ENCODE data around the gene REXO1. TPM values are rescaled to one million over a fixed set of nuclear protein-coding genes. Genes with fewer than 3 reads are reported as not detected.

The REXO1 gene
- total and polyA plus RNA-seq, 2 of the 8 experiments (the other 6 are each of a cell fraction or from before 2014, with no cell fraction given) = 42.4 to 44.3 TPM

DNA sequence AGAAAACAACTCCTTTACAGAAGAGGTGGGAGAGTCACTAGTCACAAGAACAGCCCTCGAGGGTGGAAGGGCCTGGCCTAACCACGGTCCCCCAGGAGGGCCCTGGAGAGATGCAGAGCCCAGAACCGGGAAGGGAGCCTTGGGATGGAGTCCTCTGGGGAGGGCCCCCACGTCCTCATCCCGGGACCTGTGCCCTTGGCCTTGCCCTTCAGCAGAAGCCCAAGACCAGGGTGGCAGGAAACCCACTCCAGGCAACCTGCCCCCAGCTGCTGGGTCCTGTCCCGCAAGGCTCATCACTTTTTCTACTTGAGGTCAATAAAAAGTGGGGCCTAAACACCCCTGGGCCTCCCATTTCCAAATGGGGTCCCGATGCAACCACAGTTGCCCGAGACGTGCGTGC lies 33.9 kb downstream of the REXO1 start:
- peaks cover 8 to 32% (median 11%) of the 10 kb centered on the region in 4 experiments; a peak in 6 of 8 replicates for H3K36me3 ChIP-seq (ENCODE audit: control insufficient read depth in 2 of 4, insufficient read depth in 4 of 4, low read length in 3 of 4)
- H3K79me2 ChIP-seq (ENCODE audit: control insufficient read depth in 1 of 2, insufficient read depth in 2 of 2, low read length in 2 of 2) = no peaks in the 10 kb centered on the region
- H4K5ac ChIP-seq (ENCODE audit: insufficient read length, low read depth, low read length) = no peak overlapping the region
- H3K23me2 ChIP-seq (ENCODE audit: low read depth, low read length) = peaks cover 2% of the 10 kb centered on the region
- H3K9ac ChIP-seq (replicated peaks in 1 of 4; ENCODE audit: extremely low read depth in 1 of 4, low read depth in 3 of 4, low read length in 3 of 4) = 0 out of 7 replicates have a peak overlapping the region, but pooled peaks of 1 of the 4 experiments have one; percentile 28
- H3K27me3 ChIP-seq (replicated peaks in 1 of 4; ENCODE audit: control insufficient read depth in 3 of 4, extremely low read depth in 1 of 4, insufficient read depth in 3 of 4, low read length in 3 of 4) = peaks cover 0 to 3% (median 0%) of the 10 kb centered on the region in 4 experiments; a peak in 3 of 7 replicates
- no peak overlapping the region for H2BK5ac ChIP-seq (ENCODE audit: low read depth, low read length)
- ChIA-PET POLR2A (ENCODE audit: partially characterized antibody) (interaction anchor here (0.9 to 1.4 kb wide), 6 partner anchors 11 to 80 kb away, joined by 3 read pairs; no protein-coding TSS in a partner anchor), CTCF (ENCODE audit: partially characterized antibody) (interaction anchor here (0.6 to 3.6 kb wide), 16 partner anchors 8 to 1843 kb away, joined by 3 to 48 read pairs (median 6); no protein-coding TSS in a partner anchor)
- H3K79me1 ChIP-seq (ENCODE audit: low read depth, low read length) = no peaks in the 10 kb centered on the region; the same call in 1 of the 2 replicates
- H3K4me1 ChIP-seq (replicated peaks in 1 of 4; ENCODE audit: control insufficient read depth in 3 of 4, insufficient read depth in 4 of 4, low read length in 3 of 4) = peaks cover 0 to 2% (median 0%) of the 10 kb centered on the region in 4 experiments; a peak in 3 of 7 replicates
- H4K8ac ChIP-seq (ENCODE audit: extremely low read depth, insufficient read depth, low read length) = no peak overlapping the region
- H2AK5ac ChIP-seq (ENCODE audit: low read depth, low read length) = no peak overlapping the region
- H2AFZ ChIP-seq (ENCODE audit: low read length) = no peak overlapping the region
- H2BK15ac ChIP-seq (ENCODE audit: low read length) = no peak overlapping the region
- no peak overlapping the region for H3K14ac ChIP-seq (ENCODE audit: insufficient read length)
- TF ChIP-seq TAF1 (IDR thresholded peaks at IDR 0.05; ENCODE audit: low read depth, low read length) (no peak), POLR2A (IDR thresholded peaks at IDR 0.05; ENCODE audit: control extremely low read depth in 1 of 2, low read depth in 2 of 2, low read length in 2 of 2) (peak in 1 of 2 experiments; percentile 22; a peak in 1 of 3 replicates), BCL11A (IDR thresholded peaks at IDR 0.05; ENCODE audit: low read depth in 2 of 2, low read length in 2 of 2) (no peak), FOSL1 (IDR thresholded peaks at IDR 0.05; ENCODE audit: insufficient read depth, low read depth, low read length) (no peak)
- H4K20me1 ChIP-seq (replicated peaks in 1 of 2; ENCODE audit: control insufficient read depth in 1 of 2, insufficient read depth in 2 of 2, low read length in 2 of 2) = peaks cover 2 to 5% of the 10 kb centered on the region in 2 experiments
- no peak overlapping the region for H3K56ac ChIP-seq (replicated peaks; ENCODE audit: insufficient read length, low read depth, low read length)
- H3K4me3 ChIP-seq (ENCODE audit: extremely low read depth in 1 of 4, insufficient read depth in 2 of 4, low read depth in 3 of 4, low read length in 4 of 4) = no peak overlapping the region
- H2BK12ac ChIP-seq (ENCODE audit: low read depth, low read length) = no peak overlapping the region
- H2BK120ac ChIP-seq (replicated peaks; ENCODE audit: low read depth, low read length) = no peak overlapping the region
- no peak overlapping the region for H3K4me2 ChIP-seq (ENCODE audit: insufficient read depth in 1 of 2, low read depth in 2 of 2, low read length in 2 of 2)
- 92% methylated on average over 10 of the region's 10 CpGs; no CpG with 5 or more reads in 1 of the 2 experiments for WGBS, 2 experiments (ENCODE audit: extremely low coverage in 1 of 2, insufficient coverage in 1 of 2, insufficient read length in 1 of 2, insufficient replicate concordance in 2 of 2, low coverage in 1 of 2, low lambda C conversion rate in 2 of 2, missing lambda C conversion rate in 1 of 2)
- FAIRE-seq (no peak), DNase-seq (ENCODE audit: low read depth in 1 of 2, low spot score in 2 of 2) (no peak)
- H3K18ac ChIP-seq (ENCODE audit: extremely low read depth, low read length) = no peak overlapping the region; the same call in 1 of the 2 replicates
- H3K4ac ChIP-seq (replicated peaks; ENCODE audit: insufficient read length, low read depth, low read length) = no peak overlapping the region
- no peak overlapping the region for H4K91ac ChIP-seq (replicated peaks; ENCODE audit: insufficient read length, low read length)
- H3K9me3 ChIP-seq (ENCODE audit: insufficient read depth in 2 of 2, low read depth in 1 of 2, low read length in 1 of 2) = no peaks in the 10 kb centered on the region
- H3K23ac ChIP-seq (ENCODE audit: insufficient read length) = no peak overlapping the region
- no peak overlapping the region for H3K27ac ChIP-seq (ENCODE audit: low read depth, low read length)
- no peak overlapping the region for H2BK20ac ChIP-seq (ENCODE audit: low read length)

All from H1 (cell line).